HL-60/S4 treated with phorbol 12-myristate 13-acetate at 8.2 ng/mL for 4 days and 3 days (cell line): ENCODE measurements around the gene EXD2.
"Not testable (repeated sequence)": the region's sequence is repeated elsewhere in the genome, so short reads cannot be mapped to it uniquely, and the experiment has no call there.

Experiments
- in situ Hi-C: fragments of 300-500 bp; cut with MboI; formaldehyde crosslinking; loops from 2 replicates; pipeline ENCODE4 v1.15.0; 2022; ENCODE audit warnings: low sequenced_read_pairs

Gene EXD2

GRCh38 chr14:69274321-69274720 is 83.0 kb downstream of the EXD2 start:
- in situ Hi-C loops, result no loop called here

GRCh38 chr14:69275331-69275730 is 84.0 kb downstream of the EXD2 start:
- in situ Hi-C loops, result no loop called here

GRCh38 chr14:69277356-69277755 is 86.1 kb downstream of the EXD2 start:
- in situ Hi-C loops, result not testable (repeated sequence)

- in situ Hi-C loops, result no loop called here
Measured at GRCh38 chr14:69280746-69281291, 89.5 kb downstream of the EXD2 start.

GRCh38 chr14:69281450-69282169 is 90.3 kb downstream of the EXD2 start:
- in situ Hi-C loops, result no loop called here

GRCh38 chr14:69282448-69282847 is 91.2 kb downstream of the EXD2 start:
- in situ Hi-C loops, result no loop called here

GRCh38 chr14:69284170-69284569 is 92.9 kb downstream of the EXD2 start:
- in situ Hi-C loops, result no loop called here

GRCh38 chr14:69285661-69286255 is 94.5 kb downstream of the EXD2 start:
- in situ Hi-C loops, result no loop called here

- in situ Hi-C loops, result no loop called here
Measured at GRCh38 chr14:69287098-69288010, 96.1 kb downstream of the EXD2 start.

- in situ Hi-C loops, result no loop called here
Measured at GRCh38 chr14:69288011-69288771, 96.9 kb downstream of the EXD2 start.

GRCh38 chr14:69288956-69289705 is 97.8 kb downstream of the EXD2 start:
- in situ Hi-C loops, result no loop called here

GRCh38 chr14:69289811-69290520 is 98.7 kb downstream of the EXD2 start:
- in situ Hi-C loops, result no loop called here

GRCh38 chr14:69290881-69291280 is 99.6 kb downstream of the EXD2 start:
- in situ Hi-C loops, result not testable (repeated sequence)

- in situ Hi-C loops, result no loop called here
Measured at GRCh38 chr14:69291396-69291795, 100.1 kb downstream of the EXD2 start.

- in situ Hi-C loops, result no loop called here
Measured at GRCh38 chr14:69291891-69292561, 100.7 kb downstream of the EXD2 start.
